ENCODE data around the gene TOMM6. TPM values are rescaled to one million over a fixed set of nuclear protein-coding genes. Genes with fewer than 3 reads are reported as not detected.

Gene TOMM6
- total RNA-seq (2014; rRNA removed; shearing (Covaris generic)), result 157 and 167 TPM in 2 replicates

GRCh38 chr6:41787219-41787917 lies at the start of gene TOMM6:
TSS of gene TOMM6 (plus strand) at chr6:41787694. CDS start at chr6:41787698, 4 bp downstream.
- peak; percentile 93 for DNase-seq (ENCODE audit: low read depth)

GRCh38 chr6:41739041-41739440 lies 48.5 kb upstream of the TOMM6 start:
- DNase-seq (ENCODE audit: low read depth), result no peak

DNA sequence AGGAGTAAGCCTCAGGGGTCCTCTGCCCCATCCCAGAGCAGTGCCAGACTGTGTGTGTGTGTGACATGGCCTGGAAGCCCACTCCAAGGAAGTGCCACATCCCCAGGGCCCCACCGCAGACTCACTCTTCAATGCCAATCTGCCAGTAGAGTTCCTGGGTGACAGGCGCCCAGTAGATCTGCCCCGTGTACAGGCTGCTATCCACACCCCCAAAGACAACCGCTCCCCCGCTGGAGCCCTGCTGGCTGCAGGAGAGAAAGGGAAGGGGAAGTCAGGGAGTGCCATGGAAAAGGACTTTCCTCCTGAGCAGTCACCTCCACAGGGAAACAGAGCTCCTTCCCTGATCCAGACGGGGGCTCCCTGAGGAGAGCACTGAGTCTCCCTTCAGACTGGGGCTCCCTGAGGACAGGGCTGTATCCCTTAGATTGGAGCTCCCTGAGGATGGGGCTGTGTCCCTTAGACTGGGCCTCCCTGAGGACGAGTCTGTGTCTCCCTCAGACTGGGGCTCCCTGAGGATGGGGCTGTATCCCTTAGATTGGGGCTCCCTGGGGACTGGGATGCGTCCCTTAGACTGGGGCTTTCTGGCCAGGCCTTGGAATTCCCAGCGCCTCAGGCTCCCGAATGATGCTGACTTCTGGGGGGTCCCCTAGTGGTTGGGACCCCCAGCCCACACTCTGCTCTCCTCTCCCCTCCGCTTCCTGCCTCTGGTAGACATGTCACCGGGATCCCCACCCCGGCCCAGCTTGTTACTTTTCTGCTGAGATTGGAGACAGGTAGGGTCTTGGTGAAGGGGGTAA lies 46.9 kb upstream of the TOMM6 start:
- no peak for DNase-seq (ENCODE audit: low read depth)

DNA sequence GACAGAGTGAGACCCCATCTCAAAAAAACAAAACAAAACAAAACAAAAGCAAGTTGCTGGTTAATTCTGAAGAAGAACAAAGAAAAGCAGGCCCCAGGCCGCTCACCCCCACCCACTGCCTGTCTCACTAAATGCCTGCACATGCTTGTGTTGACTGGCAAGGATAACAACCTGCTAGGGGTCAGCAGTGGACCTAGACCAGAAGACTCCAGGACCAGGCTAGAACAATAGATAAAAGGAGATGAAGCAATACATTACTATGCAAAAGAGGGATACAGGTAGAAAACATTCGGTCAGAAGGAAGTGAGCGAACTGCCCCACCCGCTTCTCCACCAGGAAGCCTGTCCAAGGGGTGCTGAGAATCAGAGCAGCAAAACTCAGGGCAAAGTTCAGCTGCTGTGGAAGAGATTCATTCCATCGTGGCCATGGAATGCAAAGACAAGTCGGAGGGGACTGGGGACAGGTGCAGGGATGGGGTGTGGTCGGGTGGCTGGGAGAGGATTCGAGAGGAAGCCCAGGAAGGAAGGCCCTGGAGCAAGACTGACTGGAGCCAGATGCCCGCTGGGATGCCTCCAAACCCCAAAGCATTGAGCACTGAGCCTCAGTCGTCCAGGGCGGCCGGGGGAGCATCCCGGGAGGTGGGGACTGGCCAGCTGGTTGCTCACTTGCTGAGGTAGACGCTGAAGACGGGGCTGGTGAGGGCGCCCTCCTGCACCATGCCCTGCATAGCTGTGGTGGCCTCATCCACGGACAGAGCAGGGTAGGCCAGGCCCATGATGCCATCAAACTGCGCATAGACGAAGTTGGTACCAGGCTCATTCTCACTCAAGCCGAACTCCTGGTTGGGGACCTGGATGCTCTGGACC lies 45.6 kb upstream of the TOMM6 start:
- no peak for DNase-seq (ENCODE audit: low read depth)

- DNase-seq (ENCODE audit: low read depth), result no peak
Measured at GRCh38 chr6:41743406-41744235, 43.9 kb upstream of the TOMM6 start.

- no peak for DNase-seq (ENCODE audit: low read depth)
Measured at GRCh38 chr6:41744236-41744787, 43.2 kb upstream of the TOMM6 start.

- no peak for DNase-seq (ENCODE audit: low read depth)
Measured at GRCh38 chr6:41746107-41746506, 41.4 kb upstream of the TOMM6 start.

GRCh38 chr6:41747256-41748101 lies 40.0 kb upstream of the TOMM6 start, which contains the start of gene PGC:
TSS of gene PGC (minus strand) at chr6:41747397. CDS start at chr6:41747334, 63 bp downstream.
- DNase-seq (ENCODE audit: low read depth), result no peak

- no peak for DNase-seq (ENCODE audit: low read depth)
Measured at GRCh38 chr6:41748102-41748477, 39.4 kb upstream of the TOMM6 start.

GRCh38 chr6:41748542-41748941 lies 39.0 kb upstream of the TOMM6 start:
- DNase-seq (ENCODE audit: low read depth), result peak; percentile 42

DNA sequence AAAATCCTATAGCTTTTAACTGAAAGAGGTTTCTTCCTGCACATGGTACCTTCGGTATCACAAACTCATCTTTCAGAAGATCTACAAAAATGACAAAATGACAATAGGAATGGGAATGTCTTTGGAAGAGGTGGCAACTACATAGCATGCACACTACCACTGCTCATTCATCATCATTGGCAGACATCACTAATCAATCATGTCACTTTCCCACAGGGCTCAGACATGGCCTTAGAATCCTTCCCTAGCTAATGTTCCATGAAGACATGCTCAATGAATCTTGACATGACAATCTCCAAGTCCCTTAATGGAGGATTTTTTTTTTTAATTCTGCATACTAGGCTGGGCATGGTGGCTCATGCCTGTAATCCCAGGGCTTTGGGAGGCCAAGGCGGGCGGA lies 37.1 kb upstream of the TOMM6 start:
- no peak for DNase-seq (ENCODE audit: low read depth)

GRCh38 chr6:41755895-41756294 lies 31.6 kb upstream of the TOMM6 start:
- DNase-seq (ENCODE audit: low read depth), result no peak

GRCh38 chr6:41756354-41756753 lies 31.1 kb upstream of the TOMM6 start:
- no peak for DNase-seq (ENCODE audit: low read depth)

DNA sequence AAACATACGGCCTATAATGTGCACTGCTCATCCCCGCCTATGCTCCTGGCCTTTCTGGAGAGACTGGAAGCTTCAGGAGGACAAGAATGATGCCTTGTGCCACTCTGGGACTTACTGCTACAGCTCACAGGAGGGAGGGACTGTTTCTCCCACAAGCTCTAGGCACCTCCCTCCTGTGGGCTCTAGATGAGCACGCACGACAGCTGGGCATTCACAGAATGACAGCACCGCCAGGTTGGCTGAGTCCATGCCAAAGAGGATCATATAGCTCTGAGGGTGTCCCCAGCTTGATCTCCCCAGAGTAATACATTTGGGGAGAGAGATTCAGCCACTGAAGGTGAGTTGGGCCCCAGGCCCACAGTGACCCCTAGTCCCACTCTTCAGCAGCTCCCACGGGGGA lies 30.2 kb upstream of the TOMM6 start:
- DNase-seq (ENCODE audit: low read depth), result no peak

- no peak for DNase-seq (ENCODE audit: low read depth)
Measured at GRCh38 chr6:41757931-41758640, 29.4 kb upstream of the TOMM6 start.

GRCh38 chr6:41758641-41759035 lies 28.9 kb upstream of the TOMM6 start:
- no peak for DNase-seq (ENCODE audit: low read depth)

GRCh38 chr6:41759106-41759904 lies 28.2 kb upstream of the TOMM6 start:
- no peak for DNase-seq (ENCODE audit: low read depth)

GRCh38 chr6:41759905-41760579 lies 27.5 kb upstream of the TOMM6 start:
- no peak for DNase-seq (ENCODE audit: low read depth)

Measured in M059J (cell line).